NOMO-1 treated with dmso at 0.1 percent for 144 hours (cell line): ENCODE results near the gene DHCR24.

Source experiments
- DNase-seq: peaks from one replicate; lab custom pipeline; 2025; ENCODE audit not compliant: unreplicated experiment; lab: John Stamatoyannopoulos, UW

The DHCR24 gene

GRCh38 chr1:54804471-54805132 lies 82.4 kb downstream of the DHCR24 start:
- no peak for DNase-seq

DNA sequence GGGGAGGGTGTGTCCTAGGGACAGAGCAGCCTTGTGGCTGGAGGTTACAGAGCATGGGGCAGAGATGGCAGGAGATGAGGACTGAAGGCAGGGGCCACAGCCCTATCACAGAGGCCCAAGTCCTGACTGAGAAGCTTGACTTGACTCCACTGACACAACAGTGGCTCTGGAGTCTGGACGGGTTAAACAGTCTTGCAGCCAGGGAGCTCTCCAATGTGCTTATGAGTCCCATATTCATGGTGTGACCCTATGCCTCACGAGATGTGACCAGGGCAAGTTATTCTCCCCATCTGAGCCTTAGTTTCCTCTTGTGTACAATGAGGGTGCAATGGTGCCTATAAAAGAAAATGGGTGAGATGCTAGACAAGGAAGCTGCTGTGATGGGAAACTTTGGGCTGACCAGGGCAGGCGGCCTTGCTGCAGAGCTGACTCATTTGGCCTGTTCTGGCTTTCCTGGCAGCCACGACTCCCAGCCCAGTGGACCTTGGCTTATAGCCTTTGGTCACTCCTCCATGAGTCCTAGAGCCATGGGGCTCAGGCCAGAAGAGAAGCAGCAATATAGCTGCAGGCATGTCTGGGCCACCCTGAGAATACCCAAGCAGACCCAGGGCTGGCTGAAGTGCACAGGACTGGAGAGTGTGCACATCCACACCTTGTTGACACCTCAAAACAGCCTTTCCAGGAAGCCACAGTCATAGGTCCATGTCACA lies 83.1 kb downstream of the DHCR24 start:
- no peak for DNase-seq

GRCh38 chr1:54800899-54801759 lies 85.9 kb downstream of the DHCR24 start, which contains the start of gene TTC22:
Gene TTC22 (minus strand): TSS chr1:54801323. CDS start chr1:54801163, 160 bp downstream.
- peak; percentile 73 for DNase-seq

GRCh38 chr1:54800041-54800898 lies 86.7 kb downstream of the DHCR24 start:
- no peak for DNase-seq
